ENCODE measurements around the gene PPP2R2B.

- no peak for TF ChIP-seq SUZ12 (IDR thresholded peaks at IDR 0.05; ENCODE audit: extremely low read depth, insufficient read depth, insufficient read length)
- no peak for TF ChIP-seq YY1 (IDR thresholded peaks at IDR 0.05; ENCODE audit: insufficient read depth, insufficient read length)
- TF ChIP-seq ZNF274 (IDR thresholded peaks at IDR 0.05; ENCODE audit: low read depth, low read length), result no peak
Observed at GRCh38 chr5:146633323-146633764, 245.2 kb downstream of the PPP2R2B start.

Measured in NT2/D1 (cell line).